Measurements from ENCODE around the gene SCUBE1. TPM values are rescaled to one million over a fixed set of nuclear protein-coding genes. Genes with fewer than 3 reads are reported as not detected.

The SCUBE1 gene
- total RNA-seq, 4 donors from 2014 or later: 0.78 to 3.5 (median 0.95) TPM

GRCh38 chr22:43179911-43180195, 163.3 kb downstream of the SCUBE1 start:
- TF ChIP-seq CTCF (IDR thresholded peaks at IDR 0.05) (no peak), POLR2A (IDR thresholded peaks at IDR 0.05) (no peak)
- Histone ChIP-seq H3K4me1 (no peaks in the 10 kb centered on the region), H3K27ac (no peak overlapping the region), H3K9me3 (no peaks in the 10 kb centered on the region), H3K36me3 (peaks cover 7 to 8% of the 10 kb centered on the region in 2 donors), H3K27me3 (no peaks in the 10 kb centered on the region), H3K4me3 (replicated peaks in 1 of 3) (no peak overlapping the region)
- no peak for DNase-seq
- 97 to 98% methylated on average over 15 of the region's 15 CpGs for WGBS, 2 donors
- intact Hi-C loops (cut with DNase I): no loop called here

- no peak for TF ChIP-seq POLR2A (IDR thresholded peaks at IDR 0.05)
- TF ChIP-seq CTCF (IDR thresholded peaks at IDR 0.05): no peak
- Histone ChIP-seq H3K4me1 (no peaks in the 10 kb centered on the region), H3K36me3 (peaks cover 9 to 10% of the 10 kb centered on the region in 2 donors), H3K9me3 (no peaks in the 10 kb centered on the region), H3K4me3 (replicated peaks in 1 of 3) (no peak overlapping the region), H3K27me3 (no peaks in the 10 kb centered on the region), H3K27ac (no peak overlapping the region)
- intact Hi-C loops (cut with DNase I): no loop called here
- 99% methylated on average over 10 to 19 of the region's 25 CpGs for WGBS, 2 donors
- no peak for DNase-seq
These were observed 163.8 kb downstream of the SCUBE1 start for GRCh38 chr22:43179146-43179910.

GRCh38 chr22:43177479-43177878, 165.7 kb downstream of the SCUBE1 start:
- intact Hi-C loops (cut with DNase I): no loop called here

GRCh38 chr22:43176090-43176489, 167.1 kb downstream of the SCUBE1 start:
- 84 to 87% methylated on average over 15 of the region's 15 CpGs for WGBS, 2 donors
- Histone ChIP-seq H3K4me3 (replicated peaks in 1 of 3) (no peak overlapping the region), H3K27me3 (no peaks in the 10 kb centered on the region), H3K36me3 (peaks cover 26 to 32% of the 10 kb centered on the region in 2 donors), H3K4me1 (no peaks in the 10 kb centered on the region), H3K27ac (no peak overlapping the region), H3K9me3 (no peaks in the 10 kb centered on the region)
- intact Hi-C loops (cut with DNase I): no loop called here
- no peak for DNase-seq
- TF ChIP-seq POLR2A (IDR thresholded peaks at IDR 0.05) (no peak), CTCF (IDR thresholded peaks at IDR 0.05) (no peak)

More at GRCh38 chr22:43177479-43177878, 165.7 kb downstream of the SCUBE1 start:
- Histone ChIP-seq H3K4me3 (replicated peaks in 1 of 3) (no peak overlapping the region), H3K27me3 (no peaks in the 10 kb centered on the region), H3K4me1 (no peaks in the 10 kb centered on the region), H3K36me3 (peaks cover 21 to 22% of the 10 kb centered on the region in 2 donors), H3K27ac (no peak overlapping the region), H3K9me3 (no peaks in the 10 kb centered on the region)
- 63 to 70% methylated on average over 6 to 7 of the region's 7 CpGs for WGBS, 2 donors
- no peak for TF ChIP-seq POLR2A (IDR thresholded peaks at IDR 0.05)
- TF ChIP-seq CTCF (IDR thresholded peaks at IDR 0.05): no peak
- peak; percentile 51 to 56 for DNase-seq

- no peak overlapping the region for H3K27ac ChIP-seq
- no peak overlapping the region for H3K4me3 ChIP-seq (replicated peaks in 1 of 3)
- 96 to 98% methylated on average over 4 to 7 of the region's 9 CpGs for WGBS, 2 donors
- DNase-seq: no peak
- H3K4me1 ChIP-seq: no peaks in the 10 kb centered on the region
- peaks cover 26 to 35% of the 10 kb centered on the region in 2 donors for H3K36me3 ChIP-seq
- TF ChIP-seq CTCF (IDR thresholded peaks at IDR 0.05) (no peak), POLR2A (IDR thresholded peaks at IDR 0.05) (no peak)
- no peaks in the 10 kb centered on the region for H3K9me3 ChIP-seq
- intact Hi-C loops (cut with DNase I): no loop called here
- no peaks in the 10 kb centered on the region for H3K27me3 ChIP-seq
These were observed 168.1 kb downstream of the SCUBE1 start for GRCh38 chr22:43174941-43175531.

Measured in thyroid gland (tissue), 4 donors.